NCI-H1092 (cell line): ENCODE measurements around the gene ERAS.
"Not testable (repeated sequence)": the region's sequence is repeated elsewhere in the genome, so short reads cannot be mapped to it uniquely, and the experiment has no call there.

Experiments
- DNase-seq: peaks from one replicate; lab custom pipeline; 2025; lab: John Stamatoyannopoulos, UW

ERAS gene

GRCh38 chrX:48831136-48831908 is 5.0 kb downstream of the ERAS start:
- DNase-seq, result no peak

GRCh38 chrX:48831909-48832291 is 5.6 kb downstream of the ERAS start:
- DNase-seq, result no peak

GRCh38 chrX:48833542-48834138 is 7.3 kb downstream of the ERAS start:
- no peak for DNase-seq

- DNase-seq, result no peak
Observed at GRCh38 chrX:48834383-48834709, 8.0 kb downstream of the ERAS start.

- peak; percentile 94 for DNase-seq
Observed at GRCh38 chrX:48835524-48836329, 9.4 kb downstream of the ERAS start, which contains the start of gene PCSK1N. PCSK1N (minus strand) TSS chrX:48835610; CDS start chrX:48835532, 78 bp downstream.

- DNase-seq, result no peak
Observed at GRCh38 chrX:48839686-48840085, 13.4 kb downstream of the ERAS start.

GRCh38 chrX:48848847-48849246 is 22.5 kb downstream of the ERAS start:
- no peak for DNase-seq

- DNase-seq, result no peak
Observed at GRCh38 chrX:48852857-48853256, 26.5 kb downstream of the ERAS start.

- not testable (repeated sequence) for DNase-seq
Observed at GRCh38 chrX:48853494-48853893, 27.2 kb downstream of the ERAS start.

- not testable (repeated sequence) for DNase-seq
Observed at GRCh38 chrX:48854121-48854804, 27.9 kb downstream of the ERAS start.

GRCh38 chrX:48854898-48855297 is 28.6 kb downstream of the ERAS start:
- no peak for DNase-seq

- DNase-seq, result no peak
Observed at GRCh38 chrX:48864210-48864609, 37.9 kb downstream of the ERAS start.

GRCh38 chrX:48872017-48872416 is 45.7 kb downstream of the ERAS start:
- DNase-seq, result not testable (repeated sequence)

GRCh38 chrX:48876944-48877343 is 50.6 kb downstream of the ERAS start:
- DNase-seq, result not testable (repeated sequence)
